Astrocyte (in vitro differentiated cells and primary cell): ENCODE results near the gene HECTD2. TPM values are rescaled to one million over a fixed set of nuclear protein-coding genes. Genes with fewer than 3 reads are reported as not detected.
"Not testable (repeated sequence)": the region's sequence is repeated elsewhere in the genome, so short reads cannot be mapped to it uniquely, and the experiment has no call there.

Experiments used
- DNase-seq: peaks from one replicate; pipeline ENCODE4 v3.0.0-alpha.2; 2010; ENCODE audit warnings: low read depth
- FAIRE-seq: peaks from 2 replicates; lab custom pipeline; 2011; peaks lifted over from hg19 to GRCh38; lab: Jason Lieb, UNC
- H2AFZ ChIP-seq: 2 replicates; pipeline ENCODE4 v1.6.0; 2012; ENCODE audit warnings: low read depth, low read length, inconsistent platforms
- H3K27ac ChIP-seq: 2 replicates; pipeline ENCODE4 v1.5.1; 2011; ENCODE audit warnings: low read depth, low read length, inconsistent platforms
- H3K27me3 ChIP-seq: 2 replicates; pipeline ENCODE4 v1.6.0; 2011; ENCODE audit warnings: low read length, inconsistent platforms; ENCODE audit not compliant: insufficient read depth
- H3K36me3 ChIP-seq: 2 replicates; pipeline ENCODE4 v1.5.1; 2011; ENCODE audit warnings: low read length, inconsistent platforms; ENCODE audit not compliant: insufficient read depth
- H3K4me1 ChIP-seq: 2 replicates; pipeline ENCODE4 v1.5.1; 2011; ENCODE audit warnings: low read length, inconsistent platforms; ENCODE audit not compliant: insufficient read depth
- H3K4me2 ChIP-seq: 2 replicates; pipeline ENCODE4 v1.6.0; 2012; ENCODE audit warnings: low read length, inconsistent platforms
- H3K4me3 ChIP-seq: 2 replicates; pipeline ENCODE4 v1.5.1; 2011; ENCODE audit warnings: low read depth, mild to moderate bottlenecking, low read length, inconsistent platforms; ENCODE audit not compliant: insufficient read depth
- H3K79me2 ChIP-seq: 2 replicates; pipeline ENCODE4 v1.6.0; 2012; ENCODE audit warnings: mild to moderate bottlenecking, low read length, inconsistent platforms; ENCODE audit not compliant: insufficient read depth
- H3K9ac ChIP-seq: 2 replicates; pipeline ENCODE4 v1.6.0; 2012; ENCODE audit warnings: mild to moderate bottlenecking, low read length, inconsistent platforms
- H3K9me3 ChIP-seq: 2 replicates; pipeline ENCODE4 v1.5.1; 2012; ENCODE audit warnings: low read depth, mild to moderate bottlenecking, low read length, inconsistent platforms; ENCODE audit not compliant: insufficient read depth
- H4K20me1 ChIP-seq: 2 replicates; pipeline ENCODE4 v1.6.0; 2012; ENCODE audit warnings: low read length, inconsistent platforms; ENCODE audit not compliant: insufficient read depth
- H3K27ac Mint-ChIP-seq: one replicate; pipeline ENCODE4 v1.8.0; 2021; ENCODE audit warnings: mild to moderate bottlenecking, mixed read lengths; ENCODE audit not compliant: unreplicated experiment
- H3K27me3 Mint-ChIP-seq: one replicate; pipeline ENCODE4 v1.8.0; 2021; ENCODE audit warnings: low read depth, mixed read lengths; ENCODE audit not compliant: unreplicated experiment
- H3K36me3 Mint-ChIP-seq: one replicate; pipeline ENCODE4 v1.8.0; 2021; ENCODE audit warnings: low read depth, mixed read lengths; ENCODE audit not compliant: unreplicated experiment
- H3K4me1 Mint-ChIP-seq: one replicate; pipeline ENCODE4 v1.8.0; 2021; ENCODE audit warnings: low read depth, mixed read lengths; ENCODE audit not compliant: unreplicated experiment
- H3K4me3 Mint-ChIP-seq: one replicate; pipeline ENCODE4 v1.8.0; 2021; ENCODE audit warnings: mild to moderate bottlenecking, moderate library complexity, mixed read lengths; ENCODE audit not compliant: unreplicated experiment
- H3K9me3 Mint-ChIP-seq: one replicate; pipeline ENCODE4 v1.8.0; 2021; ENCODE audit warnings: mild to moderate bottlenecking, mixed read lengths; ENCODE audit not compliant: unreplicated experiment
- EZH2 ChIP-seq: IDR thresholded peaks from 2 replicates; pipeline ENCODE4 v1.6.1; 2012; ENCODE audit warnings: mild to moderate bottlenecking, low read length, inconsistent platforms; ENCODE audit not compliant: insufficient read depth
- total RNA-seq: library from RNA; stranded (reverse); gene quantifications from 2 replicates; pipeline ENCODE4 v1.2.1, GENCODE V29; 2021
- TF ChIP-seq, protein P1 (sequence below): IDR thresholded peaks from 2 replicates; pipeline ENCODE4 v1.5.1; 2011; ENCODE audit warnings: low read depth, mild to moderate bottlenecking, inconsistent platforms, low read length, moderate library complexity; ENCODE audit not compliant: insufficient read depth

The HECTD2 gene
- total RNA-seq, 1 donor from 2014 or later: 11.9 TPM

- H3K9ac ChIP-seq, H3K27me3 ChIP-seq, H3K4me1 ChIP-seq, H3K27ac Mint-ChIP-seq, H2AFZ ChIP-seq, H3K27ac ChIP-seq, H3K4me3 Mint-ChIP-seq, H3K4me2 ChIP-seq, H3K36me3 Mint-ChIP-seq, H3K4me3 ChIP-seq, H3K79me2 ChIP-seq, H4K20me1 ChIP-seq, H3K27me3 Mint-ChIP-seq, DNase-seq, H3K36me3 ChIP-seq, H3K9me3 ChIP-seq, H3K4me1 Mint-ChIP-seq: not testable (repeated sequence)
- TF ChIP-seq, protein P1, sequence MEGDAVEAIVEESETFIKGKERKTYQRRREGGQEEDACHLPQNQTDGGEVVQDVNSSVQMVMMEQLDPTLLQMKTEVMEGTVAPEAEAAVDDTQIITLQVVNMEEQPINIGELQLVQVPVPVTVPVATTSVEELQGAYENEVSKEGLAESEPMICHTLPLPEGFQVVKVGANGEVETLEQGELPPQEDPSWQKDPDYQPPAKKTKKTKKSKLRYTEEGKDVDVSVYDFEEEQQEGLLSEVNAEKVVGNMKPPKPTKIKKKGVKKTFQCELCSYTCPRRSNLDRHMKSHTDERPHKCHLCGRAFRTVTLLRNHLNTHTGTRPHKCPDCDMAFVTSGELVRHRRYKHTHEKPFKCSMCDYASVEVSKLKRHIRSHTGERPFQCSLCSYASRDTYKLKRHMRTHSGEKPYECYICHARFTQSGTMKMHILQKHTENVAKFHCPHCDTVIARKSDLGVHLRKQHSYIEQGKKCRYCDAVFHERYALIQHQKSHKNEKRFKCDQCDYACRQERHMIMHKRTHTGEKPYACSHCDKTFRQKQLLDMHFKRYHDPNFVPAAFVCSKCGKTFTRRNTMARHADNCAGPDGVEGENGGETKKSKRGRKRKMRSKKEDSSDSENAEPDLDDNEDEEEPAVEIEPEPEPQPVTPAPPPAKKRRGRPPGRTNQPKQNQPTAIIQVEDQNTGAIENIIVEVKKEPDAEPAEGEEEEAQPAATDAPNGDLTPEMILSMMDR: peak; percentile 50
- H3K9me3 Mint-ChIP-seq: peaks cover 14% of the 10 kb centered on the region
- peak; percentile 74 for FAIRE-seq
These were observed 40.1 kb upstream of the HECTD2 start for GRCh38 chr10:91369978-91370589.

- H3K4me3 ChIP-seq: no peak overlapping the region
- H3K9me3 Mint-ChIP-seq: peaks cover 27% of the 10 kb centered on the region
- H3K27ac ChIP-seq: no peak overlapping the region
- no peaks in the 10 kb centered on the region for H3K36me3 ChIP-seq
- H3K9me3 ChIP-seq: no peaks in the 10 kb centered on the region
- H3K79me2 ChIP-seq: no peaks in the 10 kb centered on the region
- H3K27ac Mint-ChIP-seq: no peak overlapping the region
- no peak overlapping the region for H2AFZ ChIP-seq
- H3K4me2 ChIP-seq: no peak overlapping the region
- peaks cover 2% of the 10 kb centered on the region for H3K27me3 Mint-ChIP-seq
- no peaks in the 10 kb centered on the region for H4K20me1 ChIP-seq
- no peak overlapping the region for H3K9ac ChIP-seq
- no peak for TF ChIP-seq EZH2
- TF ChIP-seq, protein P1: no peak
- no peaks in the 10 kb centered on the region for H3K36me3 Mint-ChIP-seq
- no peak for DNase-seq
- no peak overlapping the region for H3K4me3 Mint-ChIP-seq
- peaks cover 15% of the 10 kb centered on the region for H3K4me1 ChIP-seq
- no peak for FAIRE-seq
- no peaks in the 10 kb centered on the region for H3K27me3 ChIP-seq
- H3K4me1 Mint-ChIP-seq: peaks cover 2% of the 10 kb centered on the region
These were observed 36.1 kb upstream of the HECTD2 start for GRCh38 chr10:91374052-91374451.

GRCh38 chr10:91378061-91378460 lies 32.1 kb upstream of the HECTD2 start:
- no peaks in the 10 kb centered on the region for H3K27me3 ChIP-seq
- H3K9me3 Mint-ChIP-seq: peaks cover 27% of the 10 kb centered on the region
- H3K9me3 ChIP-seq: no peaks in the 10 kb centered on the region
- H4K20me1 ChIP-seq: no peaks in the 10 kb centered on the region
- H3K4me1 Mint-ChIP-seq: peaks cover 11% of the 10 kb centered on the region
- peaks cover 26% of the 10 kb centered on the region for H3K4me1 ChIP-seq
- peak; percentile 88 for DNase-seq
- H3K4me3 ChIP-seq: no peak overlapping the region
- H3K9ac ChIP-seq: no peak overlapping the region
- peak overlapping the region; percentile 6 for H3K4me2 ChIP-seq
- no peaks in the 10 kb centered on the region for H3K27me3 Mint-ChIP-seq
- FAIRE-seq: peak; percentile 77
- TF ChIP-seq, protein P1: no peak
- TF ChIP-seq EZH2: no peak
- H3K36me3 ChIP-seq: no peaks in the 10 kb centered on the region
- H3K27ac ChIP-seq: no peak overlapping the region
- no peak overlapping the region for H2AFZ ChIP-seq
- no peaks in the 10 kb centered on the region for H3K79me2 ChIP-seq
- H3K27ac Mint-ChIP-seq: no peak overlapping the region
- no peak overlapping the region for H3K4me3 Mint-ChIP-seq
- no peaks in the 10 kb centered on the region for H3K36me3 Mint-ChIP-seq
